H1 (cell line): Measurements from ENCODE around the gene ARL3. TPM values are rescaled to one million over a fixed set of nuclear protein-coding genes. Genes with fewer than 3 reads are reported as not detected.

ENCODE experiments used
- GABPA ChIP-seq: IDR thresholded peaks from 2 replicates; pipeline ENCODE4 v1.6.1; 2011; ENCODE audit warnings: mild to moderate bottlenecking, low read length, moderate library complexity, borderline replicate concordance; ENCODE audit not compliant: insufficient read depth
- polyA plus RNA-seq, 7 experiments: library from polyadenylated mRNA; depleted of rRNA in 3 of 7; stranded (reverse) in 5 of 7; unstranded in 2 of 7; fragments of >200 nt in 5 of 7; fragments of 200-250 nt in 2 of 7; gene quantifications; 1 replicate in 5 of 7; 2 replicates in 1 of 7; 4 replicates in 1 of 7; pipeline versions ENCODE4 v1.2.1 to v1.2.3, GENCODE V29; 2011 to 2013; ENCODE audit warnings: missing spikeins in 2 of 7, mixed read lengths in 2 of 7
- total RNA-seq: library from RNA; stranded (reverse); fragmentation: NEBNext Ultra II Directional; extraction: Animal tissue kit (Norgen Biotek cat#: 25700); gene quantifications from 2 replicates; pipeline ENCODE4 v1.2.1, GENCODE V29; 2021

The ARL3 gene
- total and polyA plus RNA-seq, 2 of the 8 experiments (the other 6 are each of a cell fraction or from before 2014, with no cell fraction given): 8.8 to 16.2 TPM

DNA sequence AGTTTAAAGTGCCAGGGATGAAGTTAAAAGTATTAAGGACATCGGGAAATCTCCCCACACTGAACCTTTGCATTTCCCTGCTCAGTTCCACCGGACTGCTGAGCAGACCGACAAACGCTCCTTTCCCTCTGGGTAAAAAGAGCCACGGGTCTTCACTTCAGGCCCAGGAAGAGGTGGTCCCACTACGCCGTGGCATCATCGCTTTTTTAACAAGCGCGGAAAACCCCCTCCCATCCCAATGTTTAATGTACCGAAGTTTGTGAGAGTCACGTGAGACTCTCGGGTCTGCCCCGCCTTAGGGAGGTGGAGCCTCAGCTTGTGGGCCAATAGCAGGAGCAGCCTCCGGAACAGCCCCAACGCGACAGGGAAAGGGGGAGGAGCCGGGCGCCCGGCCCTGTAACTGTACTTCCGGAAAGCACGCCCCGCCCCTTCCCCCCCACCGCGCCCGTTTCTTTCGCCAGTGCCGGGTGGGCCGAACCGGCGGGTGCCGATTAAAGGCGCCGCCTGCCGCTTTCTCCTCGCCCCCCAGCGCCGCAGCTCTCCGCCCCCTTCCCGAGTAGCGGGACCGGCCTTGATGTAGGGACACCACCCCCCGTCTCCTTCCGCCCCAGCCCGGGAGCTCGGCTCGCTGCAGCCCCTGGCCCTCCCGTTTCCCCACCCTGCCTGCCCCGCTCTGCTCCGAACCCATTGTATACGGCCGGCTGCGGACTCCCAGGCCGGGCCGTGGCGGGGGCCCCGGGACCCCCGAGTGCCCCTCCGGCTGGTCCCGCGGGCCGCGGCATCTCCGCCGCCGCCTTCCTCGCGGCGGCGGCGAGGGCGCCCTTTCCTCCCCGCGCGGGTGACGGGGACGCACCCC, 72.1 kb downstream of the ARL3 start (continued):
- no peak for TF ChIP-seq GABPA
